Measurements from ENCODE around the gene PRKD3.
A peak's percentile ranks its signal among the peaks of the same experiment; 100 is the strongest.

PRKD3 gene

DNA sequence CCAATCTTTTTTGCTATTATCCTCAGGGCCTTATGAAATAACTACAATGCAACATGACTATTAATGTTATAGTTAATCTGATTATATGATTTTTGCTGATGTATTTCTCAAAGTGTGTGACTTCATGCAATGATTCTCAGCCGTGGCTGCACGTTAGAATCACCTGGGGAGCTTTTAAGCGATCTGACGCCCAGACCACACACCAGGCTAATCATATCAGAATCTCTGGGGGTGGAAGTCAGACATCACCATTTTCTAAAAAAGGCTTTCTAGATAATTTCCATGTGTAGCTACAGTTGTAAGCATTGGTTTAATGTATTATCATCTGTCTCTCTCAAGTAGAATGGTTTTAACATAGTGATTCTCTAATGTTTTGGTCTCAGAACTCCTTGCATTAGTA is 14.3 kb upstream of the PRKD3 start:
- no peak overlapping the region for H3K9ac ChIP-seq (ENCODE audit: low read depth, low read length)
- no peak overlapping the region for H2AFZ ChIP-seq (ENCODE audit: low read depth, low read length)
- H3K27ac ChIP-seq (ENCODE audit: low read length) = no peak overlapping the region
- DNase-seq (no peak), ATAC-seq (ENCODE audit: insufficient read depth, low read depth) (no peak)
- no peaks in the 10 kb centered on the region for H4K20me1 ChIP-seq (ENCODE audit: insufficient read depth, low read length)
- no peaks in the 10 kb centered on the region for H3K9me3 ChIP-seq (ENCODE audit: insufficient read depth, low read length, severe bottlenecking)
- H3K79me2 ChIP-seq (ENCODE audit: insufficient read depth, low read length) = no peaks in the 10 kb centered on the region
- peaks cover 51% of the 10 kb centered on the region for H3K27me3 ChIP-seq (ENCODE audit: insufficient read depth, low read length, poor library complexity)
- no peaks in the 10 kb centered on the region for H3K4me1 ChIP-seq (ENCODE audit: insufficient read depth, low read length)
- H3K4me3 ChIP-seq (ENCODE audit: low read depth in 1 of 2, low read length in 2 of 2) = no peak overlapping the region
- TF ChIP-seq, protein P1, sequence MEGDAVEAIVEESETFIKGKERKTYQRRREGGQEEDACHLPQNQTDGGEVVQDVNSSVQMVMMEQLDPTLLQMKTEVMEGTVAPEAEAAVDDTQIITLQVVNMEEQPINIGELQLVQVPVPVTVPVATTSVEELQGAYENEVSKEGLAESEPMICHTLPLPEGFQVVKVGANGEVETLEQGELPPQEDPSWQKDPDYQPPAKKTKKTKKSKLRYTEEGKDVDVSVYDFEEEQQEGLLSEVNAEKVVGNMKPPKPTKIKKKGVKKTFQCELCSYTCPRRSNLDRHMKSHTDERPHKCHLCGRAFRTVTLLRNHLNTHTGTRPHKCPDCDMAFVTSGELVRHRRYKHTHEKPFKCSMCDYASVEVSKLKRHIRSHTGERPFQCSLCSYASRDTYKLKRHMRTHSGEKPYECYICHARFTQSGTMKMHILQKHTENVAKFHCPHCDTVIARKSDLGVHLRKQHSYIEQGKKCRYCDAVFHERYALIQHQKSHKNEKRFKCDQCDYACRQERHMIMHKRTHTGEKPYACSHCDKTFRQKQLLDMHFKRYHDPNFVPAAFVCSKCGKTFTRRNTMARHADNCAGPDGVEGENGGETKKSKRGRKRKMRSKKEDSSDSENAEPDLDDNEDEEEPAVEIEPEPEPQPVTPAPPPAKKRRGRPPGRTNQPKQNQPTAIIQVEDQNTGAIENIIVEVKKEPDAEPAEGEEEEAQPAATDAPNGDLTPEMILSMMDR (IDR thresholded peaks at IDR 0.05; ENCODE audit: borderline replicate concordance, extremely low read depth, low read length, poor library complexity, severe bottlenecking) = no peak
- no peak for TF ChIP-seq EZH2 (IDR thresholded peaks at IDR 0.05; ENCODE audit: borderline replicate concordance, low read depth, low read length, severe bottlenecking)
- no peaks in the 10 kb centered on the region for H3K36me3 ChIP-seq (ENCODE audit: insufficient read depth, low read length)
- H3K4me2 ChIP-seq (ENCODE audit: insufficient read depth, low read length) = no peak overlapping the region

DNA sequence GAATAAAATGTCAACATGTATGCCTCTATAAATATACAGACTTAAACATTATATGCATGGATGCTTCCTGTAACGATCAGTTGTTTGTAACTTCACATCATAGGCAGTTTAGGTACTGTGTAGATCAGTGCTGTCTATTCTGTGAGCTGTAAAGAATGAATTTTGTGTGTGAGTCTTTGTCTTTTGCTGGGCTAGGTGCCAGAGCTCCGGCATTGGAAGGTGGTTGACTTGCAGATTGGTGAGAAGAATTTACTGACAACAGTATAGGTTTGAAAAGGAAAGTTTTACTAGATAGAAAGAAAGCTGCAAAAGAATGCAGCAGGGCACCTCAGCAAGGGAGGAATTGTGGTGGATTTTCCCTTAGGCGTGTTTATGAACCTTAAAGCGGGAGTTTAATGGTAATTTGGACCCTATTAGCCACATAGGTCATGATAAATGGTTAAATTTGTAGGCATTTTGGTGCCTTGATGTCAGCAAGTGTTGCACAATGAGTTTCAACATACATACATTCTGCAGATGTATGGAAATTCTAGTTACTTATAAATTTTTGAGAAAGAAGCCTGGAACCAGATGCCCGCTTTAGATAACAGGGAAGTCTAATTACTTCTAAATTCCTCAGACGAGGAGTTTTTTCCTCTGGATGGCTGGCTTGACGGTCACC is 13.1 kb upstream of the PRKD3 start:
- H4K20me1 ChIP-seq (ENCODE audit: insufficient read depth, low read length) = no peaks in the 10 kb centered on the region
- H3K36me3 ChIP-seq (ENCODE audit: insufficient read depth, low read length) = no peaks in the 10 kb centered on the region
- no peak overlapping the region for H3K4me3 ChIP-seq (ENCODE audit: low read depth in 1 of 2, low read length in 2 of 2)
- H3K79me2 ChIP-seq (ENCODE audit: insufficient read depth, low read length) = no peaks in the 10 kb centered on the region
- no peaks in the 10 kb centered on the region for H3K4me1 ChIP-seq (ENCODE audit: insufficient read depth, low read length)
- no peak overlapping the region for H3K4me2 ChIP-seq (ENCODE audit: insufficient read depth, low read length)
- TF ChIP-seq, protein P1 (IDR thresholded peaks at IDR 0.05; ENCODE audit: borderline replicate concordance, extremely low read depth, low read length, poor library complexity, severe bottlenecking) = no peak
- TF ChIP-seq EZH2 (IDR thresholded peaks at IDR 0.05; ENCODE audit: borderline replicate concordance, low read depth, low read length, severe bottlenecking) = peak; percentile 58
- H3K27me3 ChIP-seq (ENCODE audit: insufficient read depth, low read length, poor library complexity) = peaks cover 48% of the 10 kb centered on the region
- ATAC-seq (ENCODE audit: insufficient read depth, low read depth) = no peak
- H2AFZ ChIP-seq (ENCODE audit: low read depth, low read length) = no peak overlapping the region
- no peak overlapping the region for H3K9ac ChIP-seq (ENCODE audit: low read depth, low read length)
- DNase-seq = no peak
- H3K9me3 ChIP-seq (ENCODE audit: insufficient read depth, low read length, severe bottlenecking) = no peaks in the 10 kb centered on the region
- H3K27ac ChIP-seq (ENCODE audit: low read length) = no peak overlapping the region

DNA sequence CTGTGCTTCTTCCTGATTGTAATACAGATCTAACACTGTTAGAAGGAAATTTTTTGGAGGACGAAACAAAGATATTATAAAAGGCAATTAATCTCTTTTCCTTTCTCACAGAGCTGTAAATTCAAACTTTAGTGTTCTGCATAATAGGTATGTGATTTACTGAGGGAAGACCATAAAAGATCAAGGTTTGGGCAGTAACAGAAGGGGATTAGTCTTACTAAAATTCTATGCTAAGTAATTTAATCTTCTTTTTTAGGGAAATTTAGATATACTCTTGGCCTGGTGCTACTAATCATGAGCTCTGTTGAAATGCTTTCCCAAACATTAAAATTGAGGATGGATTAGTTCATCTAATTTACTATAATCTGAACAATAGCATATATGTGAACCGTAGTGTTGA is 11.0 kb upstream of the PRKD3 start:
- H3K79me2 ChIP-seq (ENCODE audit: insufficient read depth, low read length) = no peaks in the 10 kb centered on the region
- no peak overlapping the region for H3K9ac ChIP-seq (ENCODE audit: low read depth, low read length)
- TF ChIP-seq, protein P1 (IDR thresholded peaks at IDR 0.05; ENCODE audit: borderline replicate concordance, extremely low read depth, low read length, poor library complexity, severe bottlenecking) = no peak
- no peak for TF ChIP-seq EZH2 (IDR thresholded peaks at IDR 0.05; ENCODE audit: borderline replicate concordance, low read depth, low read length, severe bottlenecking)
- peaks cover 45% of the 10 kb centered on the region for H3K27me3 ChIP-seq (ENCODE audit: insufficient read depth, low read length, poor library complexity)
- H3K4me2 ChIP-seq (ENCODE audit: insufficient read depth, low read length) = no peak overlapping the region
- no peaks in the 10 kb centered on the region for H3K9me3 ChIP-seq (ENCODE audit: insufficient read depth, low read length, severe bottlenecking)
- H2AFZ ChIP-seq (ENCODE audit: low read depth, low read length) = no peak overlapping the region
- DNase-seq = no peak
- no peak overlapping the region for H3K27ac ChIP-seq (ENCODE audit: low read length)
- no peak overlapping the region for H3K4me3 ChIP-seq (ENCODE audit: low read depth in 1 of 2, low read length in 2 of 2)
- H3K4me1 ChIP-seq (ENCODE audit: insufficient read depth, low read length) = no peaks in the 10 kb centered on the region
- no peak for ATAC-seq (ENCODE audit: insufficient read depth, low read depth)
- no peaks in the 10 kb centered on the region for H4K20me1 ChIP-seq (ENCODE audit: insufficient read depth, low read length)
- H3K36me3 ChIP-seq (ENCODE audit: insufficient read depth, low read length) = no peaks in the 10 kb centered on the region

Measured in DND-41 (cell line).